ENCODE measurements around the gene SIT1. TPM values are rescaled to one million over a fixed set of nuclear protein-coding genes. Genes with fewer than 3 reads are reported as not detected.
A peak's percentile ranks its signal among the peaks of the same experiment; 100 is the strongest.
"Not testable (repeated sequence)": the region's sequence is repeated elsewhere in the genome, so short reads cannot be mapped to it uniquely, and the experiment has no call there.

SIT1 gene
- total RNA-seq, 1 donor from 2014 or later, result 0.33 TPM

DNA sequence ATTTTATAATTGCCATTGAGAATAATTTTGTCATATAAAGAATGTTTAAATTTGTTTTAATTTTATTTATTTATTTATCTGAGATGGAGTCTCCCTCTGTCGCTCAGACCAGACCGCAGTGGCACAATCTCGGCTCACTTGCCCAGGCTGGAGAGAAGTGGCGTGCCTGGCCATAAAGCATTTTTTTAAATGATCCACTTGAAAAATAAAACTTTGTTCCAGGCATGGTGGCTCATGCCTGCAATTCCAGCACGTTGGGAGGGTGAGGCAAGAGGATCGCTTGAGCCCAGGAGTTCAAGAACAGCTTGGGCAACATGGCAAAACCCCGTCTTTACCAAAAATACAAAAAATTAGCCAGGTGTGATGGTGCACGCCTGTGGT lies 2.1 kb upstream of the SIT1 start:
- Mint-ChIP-seq H3K27ac (ENCODE audit: unreplicated experiment) (no peak overlapping the region), H3K27me3 (ENCODE audit: low read depth) (peaks cover 14% of the 10 kb centered on the region), H3K36me3 (ENCODE audit: low read depth) (peaks cover 2% of the 10 kb centered on the region), H3K4me3 (no peak overlapping the region), H3K9me3 (peaks cover 1% of the 10 kb centered on the region), H3K4me1 (peaks cover 25% of the 10 kb centered on the region)
- TF ChIP-seq, protein P1, sequence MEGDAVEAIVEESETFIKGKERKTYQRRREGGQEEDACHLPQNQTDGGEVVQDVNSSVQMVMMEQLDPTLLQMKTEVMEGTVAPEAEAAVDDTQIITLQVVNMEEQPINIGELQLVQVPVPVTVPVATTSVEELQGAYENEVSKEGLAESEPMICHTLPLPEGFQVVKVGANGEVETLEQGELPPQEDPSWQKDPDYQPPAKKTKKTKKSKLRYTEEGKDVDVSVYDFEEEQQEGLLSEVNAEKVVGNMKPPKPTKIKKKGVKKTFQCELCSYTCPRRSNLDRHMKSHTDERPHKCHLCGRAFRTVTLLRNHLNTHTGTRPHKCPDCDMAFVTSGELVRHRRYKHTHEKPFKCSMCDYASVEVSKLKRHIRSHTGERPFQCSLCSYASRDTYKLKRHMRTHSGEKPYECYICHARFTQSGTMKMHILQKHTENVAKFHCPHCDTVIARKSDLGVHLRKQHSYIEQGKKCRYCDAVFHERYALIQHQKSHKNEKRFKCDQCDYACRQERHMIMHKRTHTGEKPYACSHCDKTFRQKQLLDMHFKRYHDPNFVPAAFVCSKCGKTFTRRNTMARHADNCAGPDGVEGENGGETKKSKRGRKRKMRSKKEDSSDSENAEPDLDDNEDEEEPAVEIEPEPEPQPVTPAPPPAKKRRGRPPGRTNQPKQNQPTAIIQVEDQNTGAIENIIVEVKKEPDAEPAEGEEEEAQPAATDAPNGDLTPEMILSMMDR (conservative IDR thresholded peaks at IDR 0.05), result no peak
- DNase-seq (ENCODE audit: low read depth, low spot score), result no peak

DNA sequence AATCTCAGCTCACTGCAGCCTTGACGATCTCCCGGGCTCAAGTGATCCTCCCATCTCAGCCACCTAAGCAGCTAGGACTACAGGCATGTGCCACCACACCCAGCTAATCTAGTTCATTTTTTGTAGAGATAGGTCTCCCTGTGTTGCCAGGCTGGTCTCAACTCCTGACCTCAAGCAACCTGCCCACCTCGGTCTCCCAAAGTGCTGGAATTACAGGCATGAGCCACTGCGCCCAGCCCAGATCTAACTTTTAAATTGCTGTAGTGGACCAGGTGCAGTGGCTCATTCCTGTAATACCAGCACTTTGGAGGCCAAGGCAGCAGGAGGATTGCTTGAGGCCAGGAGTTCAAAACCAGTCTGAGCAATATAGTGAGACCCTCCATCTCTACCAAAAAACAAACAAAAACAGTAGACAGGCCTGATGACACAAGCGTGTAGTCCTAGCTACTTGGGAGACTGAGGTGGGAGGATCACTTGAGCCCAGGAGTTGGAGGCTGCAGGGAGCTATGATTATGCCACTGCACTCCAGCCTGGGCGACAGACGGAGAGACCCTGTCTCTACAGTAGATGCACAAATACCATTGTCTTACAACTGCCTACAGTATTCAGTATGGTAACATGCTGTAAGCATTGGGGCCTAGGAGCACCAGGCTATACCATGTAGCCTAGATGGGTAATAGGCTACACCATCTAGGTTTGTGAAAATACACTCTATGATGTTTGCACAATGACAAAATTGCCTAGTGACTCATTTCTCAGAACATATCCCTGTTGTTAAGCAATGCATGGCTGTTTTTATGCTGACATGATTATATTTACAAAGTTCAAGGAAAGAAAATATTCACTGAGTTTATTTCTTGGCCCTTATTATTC lies 1.5 kb upstream of the SIT1 start:
- no peaks in the 10 kb centered on the region for H3K9me3 Mint-ChIP-seq
- no peak for DNase-seq (ENCODE audit: low read depth, low spot score)
- H3K4me3 Mint-ChIP-seq, result peak overlapping the region; percentile 47
- no peaks in the 10 kb centered on the region for H3K36me3 Mint-ChIP-seq (ENCODE audit: low read depth)
- H3K27me3 Mint-ChIP-seq (ENCODE audit: low read depth), result peaks cover 9% of the 10 kb centered on the region
- no peak overlapping the region for H3K27ac Mint-ChIP-seq (ENCODE audit: unreplicated experiment)
- peaks cover 25% of the 10 kb centered on the region for H3K4me1 Mint-ChIP-seq
- TF ChIP-seq, protein P1 (conservative IDR thresholded peaks at IDR 0.05), result no peak

DNA sequence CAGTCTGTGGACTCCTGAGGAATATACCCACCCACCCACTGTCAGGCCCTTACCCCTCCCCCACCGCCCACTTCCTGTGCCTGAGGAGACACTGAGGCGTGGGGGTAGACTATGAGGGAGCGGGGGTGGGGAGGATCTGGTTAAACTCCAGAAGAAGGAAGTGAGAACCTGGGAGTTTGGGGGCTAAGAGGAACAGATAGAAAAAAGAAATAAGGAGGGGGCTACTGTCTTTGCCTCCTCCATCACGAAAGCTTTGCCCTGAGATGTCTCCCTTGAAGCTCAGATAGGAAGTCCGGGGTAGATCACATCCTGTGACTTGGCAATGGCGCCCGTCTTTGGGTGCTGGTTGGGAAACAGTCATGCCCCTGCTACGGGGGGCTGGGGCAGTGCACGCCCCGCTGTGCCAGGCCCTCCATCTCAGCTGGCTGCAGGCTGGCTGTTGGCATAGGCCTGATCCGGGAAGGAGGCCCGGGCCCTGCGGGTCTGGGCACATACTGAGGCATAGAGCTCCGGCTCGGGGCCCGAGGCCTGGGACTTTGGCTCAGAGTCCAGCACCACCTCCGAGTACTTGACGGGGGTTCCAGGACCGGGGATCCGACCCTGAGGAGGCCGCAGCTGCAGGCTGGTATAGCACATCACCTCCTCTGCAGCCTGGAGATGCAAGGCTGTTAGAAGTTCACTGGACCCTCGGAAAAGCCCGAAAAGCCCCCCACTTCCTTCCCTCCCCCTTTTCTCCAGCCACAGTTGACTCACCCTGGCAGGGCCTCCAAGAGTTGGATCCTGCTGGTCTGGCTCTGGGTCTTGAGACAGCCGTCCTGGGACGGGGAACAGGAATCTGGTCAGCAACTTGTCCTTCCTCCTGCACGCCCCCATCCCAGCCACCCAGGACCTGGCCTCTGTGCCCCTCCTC lies 1.0 kb downstream of the SIT1 start:
- no peaks in the 10 kb centered on the region for H3K9me3 Mint-ChIP-seq
- peak overlapping the region; percentile 12 for H3K4me3 Mint-ChIP-seq
- TF ChIP-seq, protein P1 (conservative IDR thresholded peaks at IDR 0.05), result no peak
- peaks cover 26% of the 10 kb centered on the region for H3K4me1 Mint-ChIP-seq
- H3K27me3 Mint-ChIP-seq (ENCODE audit: low read depth), result peaks cover 7% of the 10 kb centered on the region
- no peak for DNase-seq (ENCODE audit: low read depth, low spot score)
- H3K27ac Mint-ChIP-seq (ENCODE audit: unreplicated experiment), result no peak overlapping the region
- no peaks in the 10 kb centered on the region for H3K36me3 Mint-ChIP-seq (ENCODE audit: low read depth)

DNA sequence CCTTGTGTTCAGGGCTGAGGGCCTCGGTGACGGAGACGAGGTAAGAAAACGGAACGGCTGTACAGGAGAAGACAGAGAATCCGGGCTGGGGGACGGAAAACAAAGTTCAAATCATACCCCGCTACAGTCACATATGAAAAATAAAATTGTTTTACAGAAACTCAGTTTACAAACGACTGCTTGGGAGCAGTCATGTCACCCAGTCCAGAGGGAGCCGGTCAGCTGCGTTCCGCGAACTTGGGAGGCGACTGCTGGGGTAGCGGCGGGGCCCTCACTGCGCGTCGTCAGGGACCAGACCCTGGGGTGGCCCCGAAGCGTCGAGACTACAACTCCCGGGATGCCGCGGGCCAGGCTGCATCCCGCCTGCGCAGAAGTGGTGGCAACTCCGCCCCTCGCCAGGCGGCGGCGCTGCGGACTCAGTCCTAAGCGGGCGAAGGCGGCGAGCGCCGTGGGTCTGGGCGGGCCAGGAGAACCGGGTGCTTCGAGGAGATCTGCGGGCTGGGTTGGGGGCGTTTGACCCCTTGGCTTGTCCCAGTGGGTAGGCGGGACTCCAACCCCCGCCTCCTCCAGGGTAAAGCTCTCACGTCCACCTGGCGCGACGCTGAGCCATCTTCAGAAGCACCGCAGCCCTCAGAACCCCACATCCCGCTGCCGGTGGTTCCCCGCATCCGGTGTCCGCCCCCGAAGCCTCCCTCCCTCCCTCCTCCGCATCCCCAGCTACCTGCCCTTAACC lies 4.0 kb downstream of the SIT1 start:
- Mint-ChIP-seq H3K4me1 (peaks cover 26% of the 10 kb centered on the region), H3K27me3 (ENCODE audit: low read depth) (peaks cover 7% of the 10 kb centered on the region), H3K36me3 (ENCODE audit: low read depth) (peaks cover under 1% of the 10 kb centered on the region), H3K4me3 (peak overlapping the region; percentile 96), H3K27ac (ENCODE audit: unreplicated experiment) (peak overlapping the region; percentile 54), H3K9me3 (no peaks in the 10 kb centered on the region)
- TF ChIP-seq, protein P1 (conservative IDR thresholded peaks at IDR 0.05), result peak; percentile 89
- peak; percentile 92 for DNase-seq (ENCODE audit: low read depth, low spot score)

DNA sequence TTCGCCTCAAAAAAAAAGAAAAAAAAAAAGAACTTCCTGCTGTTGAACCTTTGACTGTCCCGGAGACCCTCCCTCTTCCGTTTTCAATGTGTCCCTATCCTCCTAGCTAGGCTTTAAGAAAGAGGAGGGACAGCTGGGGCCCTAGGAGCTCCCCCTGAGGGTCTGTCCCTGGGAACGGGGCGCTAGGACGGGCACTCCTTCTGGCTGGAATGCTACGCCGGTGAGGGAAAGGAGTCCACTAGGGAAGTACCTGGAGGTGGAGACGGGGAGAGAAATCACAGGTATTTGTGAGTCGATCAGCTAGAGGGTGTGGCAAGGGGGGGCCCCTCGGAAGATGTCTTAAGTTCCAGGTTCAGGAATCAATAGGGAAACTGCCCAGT lies 4.6 kb downstream of the SIT1 start:
- Mint-ChIP-seq H3K4me3 (peak overlapping the region; percentile 96), H3K9me3 (no peaks in the 10 kb centered on the region), H3K27ac (ENCODE audit: unreplicated experiment) (peak overlapping the region; percentile 54), H3K4me1 (peaks cover 26% of the 10 kb centered on the region), H3K36me3 (ENCODE audit: low read depth) (peaks cover 5% of the 10 kb centered on the region), H3K27me3 (ENCODE audit: low read depth) (peaks cover 5% of the 10 kb centered on the region)
- TF ChIP-seq, protein P1 (conservative IDR thresholded peaks at IDR 0.05), result no peak
- peak; percentile 21 for DNase-seq (ENCODE audit: low read depth, low spot score)

DNA sequence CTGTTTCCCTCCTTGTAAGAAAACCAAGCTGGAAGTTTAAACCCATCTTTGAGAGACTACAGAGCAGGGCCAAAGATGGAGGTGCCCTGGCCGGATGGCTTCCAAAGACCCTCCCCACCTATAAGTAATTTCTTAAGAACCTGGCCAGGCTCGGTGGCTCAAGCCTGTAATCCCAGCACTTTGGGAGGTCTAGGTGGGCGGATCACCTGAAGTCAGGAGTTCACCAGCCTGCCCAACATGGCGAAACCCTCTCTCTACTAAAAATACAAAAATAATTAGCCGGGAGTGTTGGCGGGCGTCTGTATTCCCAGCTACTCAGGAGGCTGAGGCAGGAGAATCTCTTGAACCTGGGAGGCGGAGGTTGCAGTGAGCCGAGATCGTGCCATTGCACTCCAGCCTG lies 5.0 kb downstream of the SIT1 start:
- not testable (repeated sequence) for H3K27me3 Mint-ChIP-seq (ENCODE audit: low read depth); H3K27ac Mint-ChIP-seq (ENCODE audit: unreplicated experiment); DNase-seq (ENCODE audit: low read depth, low spot score); H3K9me3 Mint-ChIP-seq; H3K36me3 Mint-ChIP-seq (ENCODE audit: low read depth)
- Mint-ChIP-seq H3K4me1 (peaks cover 26% of the 10 kb centered on the region), H3K4me3 (peak overlapping the region; percentile 96)
